ENCODE measurements around the gene TRAK1. TPM values are rescaled to one million over a fixed set of nuclear protein-coding genes. Genes with fewer than 3 reads are reported as not detected.

TRAK1 gene
- polyA plus RNA-seq, 1 donor (not counting 4 experiments of a cell fraction or from before 2014, with no cell fraction given) = 58.2 TPM

DNA sequence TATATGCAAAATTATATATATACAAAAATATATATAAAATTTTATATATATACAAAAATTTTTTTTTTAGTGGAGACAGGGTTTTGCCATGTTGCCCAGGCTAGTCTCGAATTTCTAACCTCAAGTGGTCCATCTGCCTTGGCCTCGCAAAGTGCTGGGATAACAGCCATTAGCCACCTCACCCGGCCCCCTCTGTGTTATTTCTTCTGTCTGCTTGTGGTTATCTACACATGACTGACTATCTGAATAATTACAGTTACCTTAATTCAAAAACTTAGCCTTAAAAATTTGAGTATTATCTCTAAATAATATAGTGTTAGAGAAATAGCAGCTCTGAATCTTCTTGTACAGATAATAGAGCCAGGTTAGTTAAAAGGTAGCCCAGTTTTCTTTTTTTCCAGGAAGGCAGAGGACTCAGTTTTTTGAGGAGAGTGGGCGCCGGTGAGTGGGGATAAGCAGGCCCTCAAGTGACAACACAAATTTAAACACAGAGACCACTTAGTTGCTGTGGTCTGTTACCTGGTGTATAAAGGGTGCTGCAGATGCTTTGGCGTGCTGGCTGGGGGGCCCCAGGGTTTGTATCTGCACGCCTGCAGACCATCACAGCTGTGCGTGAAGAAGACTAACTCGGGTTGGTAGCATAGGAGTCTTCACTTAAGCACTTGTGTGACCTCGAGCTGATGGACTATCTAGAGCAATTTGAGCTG is 83.7 kb downstream of the TRAK1 start:
- dilution Hi-C loops (cut with MboI; ENCODE audit: extremely low pct_ligation_motif_present, low sequenced_read_pairs) = no loop called here
- FAIRE-seq (no peak), DNase-seq (ENCODE audit: low read depth, low spot score) (no peak)
- Histone ChIP-seq H3K27ac (ENCODE audit: control insufficient read depth, insufficient read depth, low read length) (no peak overlapping the region), H2AFZ (ENCODE audit: control insufficient read depth, low read length) (no peak overlapping the region), H3K9me3 (ENCODE audit: control insufficient read depth, low read depth, low read length) (no peaks in the 10 kb centered on the region), H3K9me1 (ENCODE audit: control insufficient read depth, extremely low read depth, insufficient read depth, low read length) (peaks cover 3% of the 10 kb centered on the region), H3K36me3 (ENCODE audit: control insufficient read depth in 2 of 2, extremely low read depth in 1 of 2, insufficient read depth in 2 of 2, low read length in 2 of 2) (peaks cover 4 to 9% of the 10 kb centered on the region in 2 experiments), H3K27me3 (ENCODE audit: control insufficient read depth, extremely low read depth, insufficient read depth, low read length) (no peaks in the 10 kb centered on the region), H3K4me3 (ENCODE audit: control insufficient read depth in 2 of 3, extremely low read depth in 1 of 3, insufficient read depth in 2 of 3, low read depth in 1 of 3, low read length in 3 of 3) (no peak overlapping the region), H4K20me1 (ENCODE audit: control insufficient read depth, extremely low read depth, insufficient read depth, low read length) (peaks cover 6% of the 10 kb centered on the region), H3K4me2 (ENCODE audit: control insufficient read depth, extremely low read depth, insufficient read depth, low read depth, low read length) (no peak overlapping the region), H3K79me2 (ENCODE audit: control insufficient read depth, insufficient read depth, low read length) (peaks cover 65% of the 10 kb centered on the region), H3K4me1 (ENCODE audit: control insufficient read depth, extremely low read depth, insufficient read depth, low read length) (peaks cover 14% of the 10 kb centered on the region), H3K9ac (ENCODE audit: control insufficient read depth, extremely low read depth, insufficient read depth, low read length) (no peak overlapping the region)
- TF ChIP-seq, protein P1, sequence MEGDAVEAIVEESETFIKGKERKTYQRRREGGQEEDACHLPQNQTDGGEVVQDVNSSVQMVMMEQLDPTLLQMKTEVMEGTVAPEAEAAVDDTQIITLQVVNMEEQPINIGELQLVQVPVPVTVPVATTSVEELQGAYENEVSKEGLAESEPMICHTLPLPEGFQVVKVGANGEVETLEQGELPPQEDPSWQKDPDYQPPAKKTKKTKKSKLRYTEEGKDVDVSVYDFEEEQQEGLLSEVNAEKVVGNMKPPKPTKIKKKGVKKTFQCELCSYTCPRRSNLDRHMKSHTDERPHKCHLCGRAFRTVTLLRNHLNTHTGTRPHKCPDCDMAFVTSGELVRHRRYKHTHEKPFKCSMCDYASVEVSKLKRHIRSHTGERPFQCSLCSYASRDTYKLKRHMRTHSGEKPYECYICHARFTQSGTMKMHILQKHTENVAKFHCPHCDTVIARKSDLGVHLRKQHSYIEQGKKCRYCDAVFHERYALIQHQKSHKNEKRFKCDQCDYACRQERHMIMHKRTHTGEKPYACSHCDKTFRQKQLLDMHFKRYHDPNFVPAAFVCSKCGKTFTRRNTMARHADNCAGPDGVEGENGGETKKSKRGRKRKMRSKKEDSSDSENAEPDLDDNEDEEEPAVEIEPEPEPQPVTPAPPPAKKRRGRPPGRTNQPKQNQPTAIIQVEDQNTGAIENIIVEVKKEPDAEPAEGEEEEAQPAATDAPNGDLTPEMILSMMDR (optimal IDR thresholded peaks at IDR 0.05 in 1 of 3, IDR thresholded peaks at IDR 0.05 in 1 of 3, conservative IDR thresholded peaks at IDR 0.05 in 1 of 3; ENCODE audit: extremely low read depth in 1 of 3, insufficient read depth in 2 of 3, low read length in 3 of 3) = no peak
- TF ChIP-seq EZH2 (IDR thresholded peaks at IDR 0.05; ENCODE audit: low read length) = no peak

DNA sequence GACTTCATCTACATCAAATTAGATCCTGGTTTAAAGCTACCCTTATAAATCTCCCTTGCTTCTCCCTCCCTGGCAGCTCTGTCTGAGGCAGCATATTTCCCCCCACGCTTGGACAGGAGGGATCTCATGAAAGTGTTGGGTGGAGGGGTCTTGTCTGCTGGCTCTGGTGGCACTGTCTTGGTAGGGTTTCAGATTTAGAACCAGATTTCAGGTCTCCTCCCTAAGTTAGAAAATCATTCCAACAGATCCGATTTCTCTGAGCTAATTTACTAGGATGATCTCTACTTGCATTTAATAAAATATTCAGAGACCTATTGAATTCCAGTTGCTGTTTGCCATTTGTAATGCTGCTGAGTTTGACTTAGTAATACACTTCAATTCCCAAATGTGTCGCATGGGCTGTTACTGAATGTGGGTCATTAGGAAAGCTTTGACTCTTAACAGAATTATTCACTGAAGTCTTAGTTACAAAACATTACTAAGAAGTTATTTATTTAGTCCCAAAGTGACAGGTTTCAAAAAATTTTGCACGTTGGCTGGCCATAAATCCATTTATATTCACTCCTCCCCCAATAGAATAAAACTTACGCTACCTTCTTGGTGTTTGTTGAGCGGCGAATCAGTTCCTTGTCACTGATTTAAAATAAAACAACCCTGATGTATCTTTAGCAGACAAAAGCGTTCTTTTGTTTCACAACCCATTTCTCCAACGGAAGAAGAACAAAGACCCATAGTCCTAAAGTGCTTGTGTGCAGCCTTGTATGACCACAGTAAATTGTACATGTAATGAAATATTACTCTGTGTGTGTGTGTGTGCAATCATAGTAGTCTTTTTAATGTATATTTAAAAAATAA is 84.5 kb downstream of the TRAK1 start:
- Histone ChIP-seq H3K9me1 (ENCODE audit: control insufficient read depth, extremely low read depth, insufficient read depth, low read length) (peaks cover 3% of the 10 kb centered on the region), H2AFZ (ENCODE audit: control insufficient read depth, low read length) (no peak overlapping the region), H3K4me2 (ENCODE audit: control insufficient read depth, extremely low read depth, insufficient read depth, low read depth, low read length) (no peak overlapping the region), H3K79me2 (ENCODE audit: control insufficient read depth, insufficient read depth, low read length) (peaks cover 67% of the 10 kb centered on the region), H3K36me3 (ENCODE audit: control insufficient read depth in 2 of 2, extremely low read depth in 1 of 2, insufficient read depth in 2 of 2, low read length in 2 of 2) (peaks cover 4 to 9% of the 10 kb centered on the region in 2 experiments), H3K27ac (ENCODE audit: control insufficient read depth, insufficient read depth, low read length) (no peak overlapping the region), H3K9ac (ENCODE audit: control insufficient read depth, extremely low read depth, insufficient read depth, low read length) (no peak overlapping the region), H3K4me3 (ENCODE audit: control insufficient read depth in 2 of 3, extremely low read depth in 1 of 3, insufficient read depth in 2 of 3, low read depth in 1 of 3, low read length in 3 of 3) (no peak overlapping the region), H4K20me1 (ENCODE audit: control insufficient read depth, extremely low read depth, insufficient read depth, low read length) (peaks cover 6% of the 10 kb centered on the region), H3K9me3 (ENCODE audit: control insufficient read depth, low read depth, low read length) (no peaks in the 10 kb centered on the region), H3K27me3 (ENCODE audit: control insufficient read depth, extremely low read depth, insufficient read depth, low read length) (no peaks in the 10 kb centered on the region), H3K4me1 (ENCODE audit: control insufficient read depth, extremely low read depth, insufficient read depth, low read length) (peaks cover 21% of the 10 kb centered on the region)
- no peak for TF ChIP-seq EZH2 (IDR thresholded peaks at IDR 0.05; ENCODE audit: low read length)
- TF ChIP-seq, protein P1 (optimal IDR thresholded peaks at IDR 0.05 in 1 of 3, IDR thresholded peaks at IDR 0.05 in 1 of 3, conservative IDR thresholded peaks at IDR 0.05 in 1 of 3; ENCODE audit: extremely low read depth in 1 of 3, insufficient read depth in 2 of 3, low read length in 3 of 3) = no peak
- FAIRE-seq = no peak
- DNase-seq (ENCODE audit: low read depth, low spot score) = no peak
- dilution Hi-C loops (cut with MboI; ENCODE audit: extremely low pct_ligation_motif_present, low sequenced_read_pairs) = no loop called here
